HG02642 (cell line): ENCODE results near the gene KAT6B.

ENCODE experiments used
- ATAC-seq: cut with Tn5 transposase; IDR thresholded peaks from one replicate; pipeline ENCODE4 v1.9.1; 2021; ENCODE audit warnings: mild to moderate bottlenecking; ENCODE audit not compliant: unreplicated experiment, poor library complexity

Gene KAT6B

DNA sequence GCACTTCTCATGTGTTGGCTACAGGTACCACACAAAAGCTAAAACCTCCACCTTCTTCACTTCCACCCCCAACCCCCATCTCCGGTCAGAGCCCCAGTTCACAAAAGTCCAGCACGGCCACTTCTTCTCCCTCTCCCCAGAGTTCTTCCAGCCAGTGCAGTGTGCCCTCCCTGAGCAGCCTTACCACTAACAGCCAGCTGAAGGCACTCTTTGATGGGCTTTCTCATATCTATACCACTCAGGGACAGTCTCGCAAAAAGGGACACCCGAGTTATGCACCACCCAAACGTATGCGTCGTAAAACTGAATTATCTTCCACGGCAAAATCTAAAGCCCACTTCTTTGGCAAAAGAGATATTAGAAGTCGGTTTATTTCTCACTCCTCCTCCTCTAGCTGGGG lies 149.4 kb downstream of the KAT6B start:
- no peak for ATAC-seq

- ATAC-seq, result no peak
Observed at GRCh38 chr10:74976565-74976964, 150.2 kb downstream of the KAT6B start.

DNA sequence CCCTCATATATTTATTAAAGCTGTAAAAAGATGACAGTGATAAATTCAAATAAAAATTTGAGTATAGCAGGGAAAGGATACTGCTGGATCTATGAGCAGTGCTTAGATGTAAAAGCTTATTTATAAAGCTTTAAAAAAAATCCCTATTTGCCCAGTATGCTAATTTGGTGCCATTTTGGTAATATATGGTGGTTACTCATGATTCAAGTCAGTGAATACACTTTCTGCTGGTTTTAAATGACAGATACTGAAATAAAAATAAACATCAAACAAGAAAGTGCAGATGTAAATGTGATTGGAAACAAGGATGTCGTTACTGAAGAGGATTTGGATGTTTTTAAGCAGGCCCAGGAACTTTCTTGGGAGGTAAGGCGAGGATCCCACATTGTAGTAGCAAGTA lies 150.7 kb downstream of the KAT6B start:
- ATAC-seq, result no peak

GRCh38 chr10:74977913-74978847 lies 151.8 kb downstream of the KAT6B start:
- peak; percentile 85 for ATAC-seq

DNA sequence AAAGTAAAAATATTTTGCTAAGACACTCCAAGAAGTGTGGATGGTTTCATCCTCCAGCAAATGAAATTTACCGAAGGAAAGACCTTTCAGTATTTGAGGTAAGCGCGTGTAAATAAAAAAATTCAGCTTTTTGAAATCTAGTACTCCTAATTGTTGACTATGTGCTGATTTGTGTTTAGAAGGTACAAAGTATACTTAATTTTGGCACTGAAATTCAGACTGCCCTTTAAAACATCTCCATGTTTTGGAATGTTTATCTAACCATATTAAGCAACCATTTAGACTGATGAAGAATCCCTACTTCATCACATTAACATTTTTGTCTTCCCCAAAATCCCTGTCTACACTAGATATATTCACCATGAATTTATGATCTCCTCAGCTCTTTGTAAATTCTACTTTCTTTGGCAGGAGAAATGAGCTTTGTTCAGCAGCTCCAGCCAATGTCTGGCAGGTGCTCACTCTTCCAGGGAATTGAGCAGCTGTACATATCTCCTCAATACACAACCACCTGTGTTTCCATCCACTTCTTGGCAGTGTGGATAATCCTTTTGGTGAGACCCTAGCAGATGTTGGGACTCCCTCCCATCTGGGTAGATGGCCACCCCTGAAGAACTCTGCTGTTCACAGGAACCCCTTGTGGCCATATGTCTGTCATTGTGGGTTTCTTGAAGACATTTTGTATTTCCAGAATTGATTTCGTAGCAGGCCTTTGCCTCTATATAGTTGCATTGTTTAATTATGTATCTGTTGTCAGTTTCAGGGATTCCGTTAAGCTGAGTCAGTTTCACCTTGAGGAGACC lies 155.6 kb downstream of the KAT6B start:
- ATAC-seq, result no peak

DNA sequence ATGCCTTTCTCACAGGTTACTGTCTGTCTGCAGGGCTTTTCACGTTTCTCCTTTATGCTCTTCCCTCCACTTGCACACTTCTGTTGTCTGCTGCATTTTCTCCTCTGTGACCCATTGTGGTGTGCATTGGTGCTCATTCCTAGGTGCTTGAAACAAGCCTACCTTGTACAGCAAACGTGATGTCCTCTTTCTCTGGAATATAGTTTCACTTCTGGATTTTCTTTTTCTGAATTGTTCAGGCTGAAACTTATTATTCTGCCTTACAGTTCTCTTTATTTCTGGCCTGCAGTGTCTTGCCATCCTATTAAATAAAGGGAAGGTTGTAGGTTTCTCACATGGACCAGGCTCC lies 156.2 kb downstream of the KAT6B start:
- no peak for ATAC-seq

GRCh38 chr10:74983383-74983782 lies 157.0 kb downstream of the KAT6B start:
- no peak for ATAC-seq

DNA sequence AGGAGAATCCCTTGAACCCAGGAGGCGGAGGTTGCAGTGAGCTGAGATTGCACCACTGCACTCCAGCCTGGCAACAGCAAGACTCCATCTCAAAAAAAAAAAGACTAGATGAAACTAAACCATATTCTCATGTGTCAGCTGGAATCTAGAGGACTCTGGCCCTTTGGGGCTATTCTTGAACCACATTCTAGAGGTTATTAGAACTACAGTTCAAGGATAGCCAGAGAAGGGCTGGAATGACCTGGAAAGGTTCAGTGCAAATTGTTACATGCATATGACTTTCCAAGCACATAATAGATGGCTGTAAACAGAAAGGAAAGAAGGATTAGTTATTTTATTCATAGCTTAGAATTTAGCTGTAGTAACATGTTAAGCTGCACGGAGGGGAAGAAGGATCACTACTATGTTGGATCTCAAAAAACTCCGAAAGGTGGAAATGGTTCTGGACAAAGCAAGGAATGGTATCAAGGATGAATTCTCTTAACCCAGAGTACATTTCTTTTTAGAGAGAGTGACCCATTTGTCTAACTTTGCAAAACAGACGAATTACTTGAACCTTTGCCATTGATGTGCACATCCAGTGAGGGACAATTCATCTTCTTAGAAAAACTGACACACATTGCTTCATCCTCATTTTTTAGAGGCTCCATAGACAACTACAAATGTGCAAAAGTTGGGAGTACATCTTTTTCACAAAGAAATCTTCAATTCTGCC lies 161.1 kb downstream of the KAT6B start:
- ATAC-seq, result no peak

DNA sequence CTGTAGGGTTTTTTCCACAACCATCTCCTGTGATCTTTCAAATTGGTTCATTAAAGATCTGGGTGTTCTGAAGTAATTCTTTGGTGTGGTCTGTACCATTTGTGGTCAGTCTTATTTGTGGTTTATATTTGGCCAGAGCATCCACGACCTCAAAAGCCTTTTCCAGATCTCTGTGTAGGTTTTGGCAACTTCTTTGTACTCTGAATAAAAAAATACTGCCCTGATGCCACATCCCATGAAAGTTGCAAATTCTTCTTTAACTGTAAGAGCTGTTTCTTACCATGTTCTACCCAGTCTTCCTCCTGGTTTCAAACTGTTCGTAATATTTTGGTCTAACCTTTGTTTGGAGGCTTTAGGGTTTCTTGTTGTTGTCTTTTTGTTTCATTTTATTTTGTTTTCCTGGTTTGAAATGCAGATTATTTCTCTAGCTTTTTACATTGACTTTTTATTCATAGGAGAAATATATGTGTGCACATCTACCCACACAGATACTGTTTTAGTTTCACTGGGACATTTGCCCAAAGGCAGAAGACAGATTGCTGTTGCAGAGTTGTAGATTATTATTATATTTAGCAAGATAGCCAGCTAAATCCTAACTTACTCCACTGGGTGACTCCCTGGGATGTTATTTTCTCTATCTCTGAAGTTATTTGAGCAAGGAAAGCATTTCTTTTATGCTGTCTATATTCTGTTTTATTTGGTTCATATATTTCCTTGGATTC lies 161.8 kb downstream of the KAT6B start:
- no peak for ATAC-seq

- ATAC-seq, result no peak
Observed at GRCh38 chr10:74988832-74989561, 162.6 kb downstream of the KAT6B start.

DNA sequence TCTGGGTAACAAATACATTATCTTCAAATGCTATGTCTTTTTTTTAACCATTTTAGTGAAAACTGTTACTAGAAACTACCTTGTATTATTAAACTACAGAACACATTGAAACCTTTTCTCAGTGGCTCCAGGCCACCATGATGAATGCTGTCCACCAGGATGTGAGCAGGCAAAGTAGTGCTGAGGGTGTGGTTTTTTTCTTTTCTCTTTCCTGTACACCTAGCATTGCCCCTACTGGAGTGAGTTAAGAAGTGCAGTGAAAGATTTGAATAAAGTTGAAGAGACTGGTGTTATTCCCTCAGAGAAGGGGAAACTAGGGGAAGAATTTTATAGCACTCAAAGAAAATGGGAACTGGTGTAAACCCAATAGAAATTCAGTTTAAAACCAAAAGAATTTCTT lies 165.0 kb downstream of the KAT6B start:
- no peak for ATAC-seq

DNA sequence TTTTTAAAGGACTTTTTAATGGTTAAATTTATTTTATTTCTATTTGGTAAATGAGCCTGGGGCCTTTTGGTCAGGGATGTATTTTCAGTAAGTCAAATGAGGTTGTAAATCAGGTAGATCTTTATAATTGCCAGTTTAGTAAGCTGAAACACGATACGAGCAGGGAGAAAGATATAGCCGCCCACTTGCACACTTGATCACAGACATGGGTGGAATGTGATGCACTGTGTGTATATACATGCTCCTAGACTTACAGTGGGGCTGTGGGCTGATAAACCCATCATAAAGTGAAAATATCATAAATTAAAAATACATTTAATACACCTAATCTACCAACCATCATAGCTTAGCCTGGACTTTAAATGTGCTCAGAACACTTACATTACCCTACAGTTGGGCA lies 165.7 kb downstream of the KAT6B start:
- no peak for ATAC-seq

GRCh38 chr10:74993649-74994048 lies 167.2 kb downstream of the KAT6B start:
- no peak for ATAC-seq

DNA sequence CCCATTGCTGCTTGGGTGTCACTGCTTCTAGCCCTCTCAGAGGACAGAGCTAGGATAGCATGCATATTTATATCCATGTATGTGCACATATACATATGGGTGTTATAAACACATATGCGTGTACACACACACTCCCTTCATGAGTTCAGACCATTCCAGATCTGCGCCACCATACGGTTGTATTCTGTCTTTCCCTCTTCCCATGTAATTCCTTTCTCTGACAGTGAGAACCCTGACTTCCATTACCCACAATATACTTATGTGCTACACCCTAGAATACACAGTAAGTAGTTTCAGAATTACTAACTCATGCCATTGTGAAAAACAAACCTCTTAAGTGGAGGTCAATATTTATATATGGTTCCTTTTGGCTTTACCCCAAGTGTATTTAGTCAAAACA lies 168.5 kb downstream of the KAT6B start:
- ATAC-seq, result no peak

DNA sequence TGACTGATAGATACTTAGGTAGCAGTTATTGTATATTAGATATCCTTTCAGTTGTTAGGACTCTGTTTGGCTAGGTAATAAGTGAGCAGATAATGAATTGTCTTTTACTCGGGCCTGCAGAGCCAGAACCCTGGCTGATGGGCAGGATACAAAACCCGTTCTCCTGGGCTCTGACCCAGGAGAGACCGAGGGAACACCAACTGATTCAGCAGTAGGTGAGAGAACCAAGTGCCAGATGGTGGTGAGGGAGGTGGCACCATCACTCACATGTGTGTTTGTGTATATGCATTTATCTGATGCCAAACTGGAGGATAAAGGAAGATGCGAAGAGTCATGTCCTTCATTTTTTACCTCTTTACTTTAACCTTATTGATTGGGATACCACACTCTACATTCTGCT lies 169.4 kb downstream of the KAT6B start:
- ATAC-seq, result no peak

DNA sequence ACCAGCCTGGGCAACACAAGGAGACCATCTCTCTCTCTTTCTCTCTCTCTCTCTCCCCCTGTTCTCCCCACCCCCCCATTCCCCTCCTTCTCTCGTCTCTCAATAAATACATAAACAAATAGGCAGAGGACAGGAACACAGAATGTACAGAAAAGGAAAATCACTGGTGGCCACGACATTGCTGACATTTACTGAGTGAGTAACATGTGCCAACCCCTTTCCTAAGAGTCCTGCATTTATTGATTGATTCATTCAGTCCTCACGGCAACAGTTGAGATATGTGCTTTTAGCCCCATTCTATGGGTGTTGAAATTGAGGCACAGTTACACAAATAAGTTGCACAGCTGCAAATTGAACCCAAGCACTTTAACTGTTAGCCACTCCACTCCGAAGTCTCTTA lies 170.8 kb downstream of the KAT6B start:
- ATAC-seq, result no peak

DNA sequence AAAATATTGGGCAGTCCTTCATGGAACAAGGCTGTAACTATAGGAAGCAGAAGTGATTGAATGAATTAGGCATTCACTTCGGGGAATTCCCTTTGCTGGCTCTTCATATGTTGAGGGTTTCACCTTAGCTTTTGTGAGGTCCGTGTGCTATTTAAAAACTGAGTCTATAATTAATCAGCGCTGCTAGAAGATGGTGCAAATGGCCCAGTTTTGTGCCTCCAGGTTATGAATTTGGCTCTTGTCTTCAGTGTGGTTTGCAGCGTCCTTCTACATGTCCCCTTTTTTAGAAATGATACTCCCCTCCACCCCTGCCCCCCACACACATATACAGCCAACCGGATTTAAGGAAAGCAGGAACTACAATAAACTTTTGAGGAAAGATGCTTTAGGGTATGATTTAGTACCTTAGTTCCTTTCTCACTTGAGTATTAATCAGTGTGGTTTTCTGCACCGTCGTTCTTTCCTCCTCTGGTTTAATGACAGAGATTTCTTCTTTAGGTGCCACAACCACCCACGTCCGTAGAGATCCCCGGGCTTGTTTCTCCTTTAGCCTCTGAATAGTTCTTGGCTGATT lies 174.4 kb downstream of the KAT6B start:
- peak; percentile 83 for ATAC-seq

- ATAC-seq, result no peak
Observed at GRCh38 chr10:75001715-75002350, 175.4 kb downstream of the KAT6B start.

- no peak for ATAC-seq
Observed at GRCh38 chr10:75002351-75002725, 175.9 kb downstream of the KAT6B start.
